K562 (cell line): ENCODE results near the gene PTPN9. TPM values are rescaled to one million over a fixed set of nuclear protein-coding genes. Genes with fewer than 3 reads are reported as not detected.

Source experiments
- ATF4 ChIP-seq: fragments of 450-650 bp; formaldehyde crosslinking; IDR thresholded peaks from 2 replicates; pipeline ENCODE4 v1.4.0; 2022; ENCODE audit warnings: mild to moderate bottlenecking, moderate library complexity
- BCLAF1 ChIP-seq, 2 experiments: fragments of 450-650 bp in 1 of 2; IDR thresholded peaks; 2 replicates each; pipeline ENCODE4 v1.6.1; 2011 to 2017; ENCODE audit warnings: low read depth in 2 of 2, antibody characterized with exemption in 1 of 2, borderline replicate concordance in 1 of 2, low read length in 1 of 2, mild to moderate bottlenecking in 1 of 2, mixed read lengths in 1 of 2; ENCODE audit not compliant: control insufficient read depth in 1 of 2
- DPF2 ChIP-seq: fragments of 450-650 bp; IDR thresholded peaks from 2 replicates; pipeline ENCODE4 v1.6.1; 2016
- ELF2 ChIP-seq: fragments of 250-450 bp; sonication (Bioruptor Pico); IDR thresholded peaks from 2 replicates; pipeline ENCODE4 v1.5.0; 2021; ENCODE audit warnings: mild to moderate bottlenecking
- ELF4 ChIP-seq: fragments of 450-650 bp; formaldehyde crosslinking; IDR thresholded peaks from 2 replicates; pipeline ENCODE4 v1.4.0; 2022; ENCODE audit warnings: missing genetic modification characterization
- HDAC3 ChIP-seq: fragments of 450-650 bp; IDR thresholded peaks from 2 replicates; pipeline ENCODE4 v1.6.1; 2018; ENCODE audit warnings: borderline replicate concordance, mild to moderate bottlenecking, moderate library complexity; ENCODE audit not compliant: partially characterized antibody
- ID3 ChIP-seq, 2 experiments: fragments of 250-450 bp in 1 of 2; fragments of 450-650 bp in 1 of 2; sonication (Bioruptor Pico) in 1 of 2; IDR thresholded peaks; 2 replicates each; pipeline versions ENCODE4 v1.6.1 to v1.8.0; 2016 to 2021; ENCODE audit warnings: mild to moderate bottlenecking in 2 of 2, moderate library complexity in 2 of 2, missing compliant biosample characterization in 1 of 2, missing genetic modification characterization in 1 of 2
- NFXL1 ChIP-seq: fragments of 450-650 bp; formaldehyde crosslinking; IDR thresholded peaks from 2 replicates; pipeline ENCODE4 v1.4.0; 2021; ENCODE audit warnings: mild to moderate bottlenecking
- PRMT5 ChIP-seq: sonication (generic); formaldehyde crosslinking; IDR thresholded peaks from 2 replicates; pipeline ENCODE4 v1.5.0; 2020; ENCODE audit warnings: missing genetic modification reagents
- RAD21 ChIP-seq, 2 experiments: fragments of 250-450 bp in 1 of 2; fragments of 450-650 bp in 1 of 2; sonication (Bioruptor Pico) in 1 of 2; formaldehyde crosslinking in 1 of 2; IDR thresholded peaks in 1 of 2; conservative IDR thresholded peaks in 1 of 2; 2 replicates each; pipeline versions ENCODE4 v1.4.0 to v1.8.0; 2020 to 2022; ENCODE audit warnings: mild to moderate bottlenecking in 2 of 2, moderate library complexity in 1 of 2
- SLC30A9 ChIP-seq: fragments of 250-450 bp; sonication (Bioruptor Pico); IDR thresholded peaks from 2 replicates; pipeline ENCODE4 v1.8.0; 2022; ENCODE audit warnings: mild to moderate bottlenecking, moderate library complexity
- STAT5B ChIP-seq: fragments of 250-450 bp; sonication (Bioruptor Pico); IDR thresholded peaks from 2 replicates; pipeline ENCODE4 v1.8.0; 2021; ENCODE audit warnings: mild to moderate bottlenecking, inconsistent platforms
- THRAP3 ChIP-seq: fragments of 450-650 bp; IDR thresholded peaks from 2 replicates; pipeline ENCODE4 v1.6.1; 2016; ENCODE audit warnings: mild to moderate bottlenecking, inconsistent platforms, borderline replicate concordance
- USF1 ChIP-seq: sonication (generic); formaldehyde crosslinking; IDR thresholded peaks from 2 replicates; pipeline ENCODE4 v1.9.0; 2022; ENCODE audit warnings: mild to moderate bottlenecking, missing genetic modification reagents
- ZC3H8 ChIP-seq: fragments of 450-650 bp; IDR thresholded peaks from 2 replicates; pipeline ENCODE4 v1.6.1; 2017
- ZNF184 ChIP-seq: sonication (generic); formaldehyde crosslinking; IDR thresholded peaks from 2 replicates; pipeline ENCODE4 v1.5.0; 2020; ENCODE audit warnings: missing genetic modification reagents
- ZNF398 ChIP-seq: fragments of 250-450 bp; sonication (Bioruptor Pico); IDR thresholded peaks from 2 replicates; pipeline ENCODE4 v1.8.0; 2021; ENCODE audit warnings: moderate library complexity, mild to moderate bottlenecking, inconsistent platforms
- ZNF655 ChIP-seq: fragments of 250-450 bp; sonication (Bioruptor Pico); IDR thresholded peaks from 2 replicates; pipeline ENCODE4 v1.5.0; 2021
- polyA plus RNA-seq, 8 experiments: library from polyadenylated mRNA; depleted of rRNA in 4 of 8; stranded (reverse) in 5 of 8; unstranded in 3 of 8; fragments of >200 nt; fragmentation: Nextera tagmentation in 2 of 8; fragmentation: Illumina TruSeq in 1 of 8; extraction: Ambion mirVana in 2 of 8; extraction: Trizol in 1 of 8; gene quantifications; 2 replicates each; pipeline versions ENCODE4 v1.2.1 to v1.2.3, GENCODE V29; 2011 to 2014; ENCODE audit warnings: inconsistent platforms in 1 of 8, missing spikeins in 1 of 8
- total RNA-seq, 7 experiments: library from RNA; depleted of rRNA in 6 of 7; stranded (reverse); fragments of >200 nt in 6 of 7; fragmentation: Illumina TruSeq in 2 of 7; extraction: Trizol in 2 of 7; gene quantifications; 2 replicates each; pipeline versions ENCODE4 v1.2.1 to v1.2.3, GENCODE V29; 2011 to 2021; ENCODE audit warnings: low replicate concordance in 1 of 7

PTPN9 gene
- total and polyA plus RNA-seq, 9 of the 15 experiments (the other 6 are each of a cell fraction or from before 2014, with no cell fraction given), result 5.0 to 24.0 (median 14.2) TPM

GRCh38 chr15:75565062-75565970, 13.8 kb downstream of the PTPN9 start (continued):
- no peak for TF ChIP-seq ELF2 (CRISPR knock-in tag)
- TF ChIP-seq SLC30A9 (CRISPR knock-in tag), result no peak
- no peak for TF ChIP-seq ZC3H8
- no peak for TF ChIP-seq ZNF655 (CRISPR knock-in tag)
- no peak for TF ChIP-seq NFXL1 (CRISPR knock-in tag)
- peak in 1 of 2 experiments; percentile 15; a peak in 1 of 4 replicates for TF ChIP-seq RAD21 (CRISPR knock-in tag; conservative IDR thresholded peaks at IDR 0.05 in 1 of 2, IDR thresholded peaks at IDR 0.05 in 1 of 2)
- TF ChIP-seq ZNF398 (CRISPR knock-in tag), result no peak
- TF ChIP-seq DPF2, result peak; percentile 53
- TF ChIP-seq STAT5B (CRISPR knock-in tag), result no peak
- TF ChIP-seq ATF4, result no peak
- no peak for TF ChIP-seq ID3 (CRISPR knock-in tag; IDR thresholded peaks at IDR 0.05)
- TF ChIP-seq ID3 (tag; IDR thresholded peaks at IDR 0.05), result peak; percentile 54; the same call in 1 of the 2 replicates
- TF ChIP-seq HDAC3, result no peak
- no peak for TF ChIP-seq USF1 (CRISPR knock-in tag)
- TF ChIP-seq ELF4 (CRISPR knock-in tag), result no peak
- no peak for TF ChIP-seq ZNF184 (CRISPR knock-in tag)
- no peak for TF ChIP-seq BCLAF1 (IDR thresholded peaks at IDR 0.05; ENCODE audit: borderline replicate concordance in 1 of 2, control insufficient read depth in 1 of 2, low read depth in 2 of 2, low read length in 1 of 2)
- TF ChIP-seq THRAP3, result no peak
- no peak for TF ChIP-seq PRMT5 (CRISPR knock-in tag)
